ENCODE results near the gene SH3BP2.
"Not testable (repeated sequence)": the region's sequence is repeated elsewhere in the genome, so short reads cannot be mapped to it uniquely, and the experiment has no call there.

SH3BP2 gene

GRCh38 chr4:2762486-2763370 lies 30.2 kb upstream of the SH3BP2 start:
- not testable (repeated sequence) for DNase-seq

- no peak for DNase-seq
Observed at GRCh38 chr4:2763511-2763967, 29.3 kb upstream of the SH3BP2 start.

GRCh38 chr4:2765832-2766526 lies 26.9 kb upstream of the SH3BP2 start:
- no peak for DNase-seq

- no peak for DNase-seq
Observed at GRCh38 chr4:2767046-2767704, 25.7 kb upstream of the SH3BP2 start.

- DNase-seq: no peak
Observed at GRCh38 chr4:2767705-2768074, 25.2 kb upstream of the SH3BP2 start.

- DNase-seq: no peak
Observed at GRCh38 chr4:2768124-2768523, 24.8 kb upstream of the SH3BP2 start.

GRCh38 chr4:2768921-2769336 lies 24.0 kb upstream of the SH3BP2 start:
- DNase-seq: no peak

- no peak for DNase-seq
Observed at GRCh38 chr4:2771264-2771663, 21.6 kb upstream of the SH3BP2 start.

GRCh38 chr4:2780643-2781042 lies 12.2 kb upstream of the SH3BP2 start:
- DNase-seq: not testable (repeated sequence)

GRCh38 chr4:2781911-2782310 lies 11.0 kb upstream of the SH3BP2 start:
- no peak for DNase-seq

GRCh38 chr4:2783790-2784189 lies 9.1 kb upstream of the SH3BP2 start:
- no peak for DNase-seq

- peak; percentile 51 for DNase-seq
Observed at GRCh38 chr4:2785613-2786012, 7.3 kb upstream of the SH3BP2 start.

GRCh38 chr4:2786152-2786671 lies 6.7 kb upstream of the SH3BP2 start:
- peak; percentile 73 for DNase-seq

GRCh38 chr4:2786794-2787229 lies 6.1 kb upstream of the SH3BP2 start:
- DNase-seq: no peak

- peak; percentile 44 for DNase-seq
Observed at GRCh38 chr4:2787230-2788100, 5.4 kb upstream of the SH3BP2 start.

GRCh38 chr4:2788101-2788500 lies 4.8 kb upstream of the SH3BP2 start:
- DNase-seq: no peak

- DNase-seq: no peak
Observed at GRCh38 chr4:2788532-2789103, 4.3 kb upstream of the SH3BP2 start.

GRCh38 chr4:2789351-2789750 lies 3.5 kb upstream of the SH3BP2 start:
- no peak for DNase-seq

GRCh38 chr4:2789793-2790582 lies 2.9 kb upstream of the SH3BP2 start:
- DNase-seq: no peak

GRCh38 chr4:2790583-2791517 lies 2.0 kb upstream of the SH3BP2 start:
- no peak for DNase-seq
